ENCODE results near the gene JAKMIP2.

The JAKMIP2 gene

DNA sequence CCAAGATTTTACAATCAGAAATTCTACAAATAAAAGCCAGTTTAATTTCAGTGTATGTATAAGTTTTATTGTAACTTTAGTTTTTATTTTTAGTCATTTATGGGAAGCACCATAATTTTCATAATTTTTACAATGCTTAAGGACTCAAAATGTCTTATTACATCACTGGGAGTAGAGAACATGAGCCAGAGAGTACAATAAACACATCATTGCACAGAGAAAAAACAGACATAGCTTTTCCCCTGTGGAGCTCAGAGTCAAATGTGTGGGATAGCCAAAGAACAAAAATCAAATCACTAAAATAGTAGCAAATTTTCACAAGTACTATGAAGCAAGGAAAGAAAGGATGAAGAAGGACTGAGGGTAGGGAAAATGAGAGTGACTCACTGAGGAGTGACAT, 5.5 kb upstream of the JAKMIP2 start:
- no peak for DNase-seq (ENCODE audit: low spot score)

DNA sequence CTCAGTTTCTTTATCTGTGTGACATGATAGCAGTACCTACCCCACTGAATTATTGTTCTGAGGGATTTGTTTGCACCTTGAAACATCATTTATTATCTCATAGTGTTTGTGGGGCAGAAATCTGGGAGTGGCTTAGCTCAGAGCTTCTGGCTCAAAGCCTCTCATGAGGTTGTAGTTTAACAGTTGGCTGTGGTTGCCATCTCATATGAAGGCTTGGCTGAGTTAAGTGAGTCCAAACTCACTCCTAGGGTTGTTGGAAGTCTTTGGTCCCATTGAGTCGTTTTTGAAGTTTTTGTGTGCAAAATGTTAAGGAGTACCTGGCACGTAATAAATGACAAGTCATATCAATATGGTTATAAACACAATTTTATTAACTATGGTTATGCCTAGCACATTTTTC, 3.6 kb upstream of the JAKMIP2 start:
- DNase-seq (ENCODE audit: low spot score) = no peak

DNA sequence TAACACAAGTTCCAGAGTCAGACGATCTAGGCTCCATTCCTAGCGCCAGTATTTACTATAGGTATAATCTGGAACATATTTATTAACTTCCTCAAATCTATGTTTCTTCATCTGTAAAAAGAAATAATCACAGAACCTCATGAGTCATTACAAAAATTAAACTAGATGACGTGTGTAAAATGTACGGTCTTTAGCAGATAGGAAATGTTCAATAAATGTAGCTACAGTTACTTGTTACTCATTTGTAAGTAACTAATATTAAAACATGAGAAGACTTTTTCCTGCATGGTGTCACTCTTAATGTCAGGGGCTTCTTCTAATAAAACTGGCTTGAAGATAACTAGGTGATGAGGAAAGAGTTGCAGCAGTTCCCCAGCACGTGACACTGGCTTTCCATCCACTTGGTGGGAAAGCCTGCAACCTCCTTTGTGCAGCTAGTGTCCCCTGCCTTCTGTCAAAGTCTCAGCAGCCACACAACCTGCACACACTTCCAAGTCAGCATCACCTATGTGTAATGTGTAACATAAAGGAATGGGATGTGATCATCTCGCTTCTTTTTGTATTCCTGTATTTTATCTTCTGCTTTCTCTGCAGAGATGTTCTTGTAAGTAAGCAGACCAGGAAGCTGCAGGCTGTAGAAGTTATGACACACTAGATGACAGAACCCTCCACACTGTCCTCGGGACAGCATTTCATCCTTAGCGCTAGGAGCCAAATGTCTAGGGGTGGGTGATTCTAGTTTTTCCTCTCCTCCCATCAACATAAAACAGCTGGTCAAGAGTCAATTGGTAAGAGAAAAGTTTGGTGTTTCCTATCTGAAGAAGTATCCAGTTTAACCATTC, 1.8 kb upstream of the JAKMIP2 start:
- DNase-seq (ENCODE audit: low spot score) = no peak

DNA sequence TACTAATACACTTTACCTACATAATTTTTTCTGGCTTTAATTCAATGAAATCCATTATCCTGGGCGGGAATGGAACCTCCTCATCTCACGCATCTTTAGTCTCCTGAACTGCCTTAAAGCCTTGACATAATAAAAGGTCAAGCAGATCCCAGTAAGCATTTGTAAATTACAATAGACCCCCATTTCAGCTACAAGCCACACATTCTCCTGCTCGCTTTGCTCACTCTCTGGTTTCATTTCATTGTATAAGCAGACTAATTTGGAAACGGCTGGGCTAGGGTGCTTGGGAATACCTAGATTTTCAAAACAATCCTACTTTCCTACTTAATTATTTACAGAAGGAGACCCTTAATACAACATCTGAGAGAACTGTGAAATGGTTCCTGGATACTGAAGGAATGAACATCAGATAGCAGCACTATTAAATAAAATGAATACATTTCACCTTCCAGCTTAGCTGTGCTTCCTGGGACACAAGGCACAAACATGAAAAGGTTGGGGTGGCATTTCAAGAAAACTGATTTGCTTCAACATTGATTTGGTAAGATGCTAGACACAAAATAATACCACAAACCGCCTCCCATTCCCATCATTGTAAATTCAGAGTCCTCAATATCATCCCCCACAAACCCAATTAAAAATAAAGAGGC, 1.5 kb downstream of the JAKMIP2 start:
- no peak for DNase-seq (ENCODE audit: low spot score)

DNA sequence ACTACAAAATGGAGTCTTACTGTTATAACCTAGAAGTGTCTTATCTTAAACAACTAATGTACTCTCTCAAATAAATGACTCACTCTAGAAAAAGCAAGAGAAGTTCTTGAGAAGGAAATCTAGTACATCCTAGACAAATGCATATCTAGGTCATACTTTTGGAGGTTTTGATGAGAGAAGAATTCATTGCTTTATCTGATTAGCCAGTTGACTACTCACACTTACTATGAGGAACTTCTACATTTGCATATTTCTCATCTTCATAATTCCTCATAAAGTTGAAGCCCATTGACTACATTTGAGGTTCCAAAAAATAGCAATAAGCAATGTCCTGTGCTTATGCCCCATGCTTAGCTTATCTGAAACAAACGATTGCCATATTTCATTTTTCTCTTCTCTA, 2.8 kb downstream of the JAKMIP2 start:
- DNase-seq (ENCODE audit: low spot score) = no peak

DNA sequence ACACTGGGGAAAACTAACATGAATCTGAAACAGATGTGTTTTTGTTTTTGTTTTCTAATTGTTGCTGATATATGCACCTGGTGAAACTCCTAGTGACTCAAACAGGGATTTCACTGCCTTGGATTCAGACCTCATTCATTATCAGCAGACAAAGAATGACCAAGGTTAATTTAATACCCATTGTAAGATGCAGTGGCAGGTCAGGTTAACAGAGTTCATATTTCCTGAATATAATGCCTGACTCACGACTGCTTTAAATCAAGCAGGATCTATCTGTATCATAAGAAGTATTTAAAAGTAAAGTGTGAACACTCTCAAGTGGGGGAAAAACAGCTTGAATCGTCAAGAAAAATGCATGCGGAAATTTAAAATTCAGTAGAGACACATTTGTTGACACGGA, 5.5 kb downstream of the JAKMIP2 start:
- DNase-seq (ENCODE audit: low spot score) = no peak

DNA sequence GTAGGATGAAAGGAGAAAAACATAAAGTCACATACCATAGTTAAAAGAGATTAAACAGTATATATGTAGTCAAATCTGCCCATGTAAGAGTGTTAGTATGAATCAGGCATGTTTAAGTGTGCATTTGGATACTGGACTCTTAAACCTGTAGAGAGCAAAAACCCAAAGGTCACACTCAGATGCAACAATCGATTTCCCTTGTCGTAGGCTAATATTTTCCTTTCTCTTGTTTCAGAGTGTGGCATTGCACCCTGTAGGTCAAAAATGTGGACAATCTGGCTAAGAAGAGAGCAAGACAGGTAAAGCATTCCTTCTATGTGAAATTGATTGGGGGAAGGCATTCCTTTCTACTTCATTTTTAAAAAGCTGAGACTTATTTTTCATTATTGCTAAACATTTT, 8.9 kb downstream of the JAKMIP2 start:
- DNase-seq (ENCODE audit: low spot score) = no peak

DNA sequence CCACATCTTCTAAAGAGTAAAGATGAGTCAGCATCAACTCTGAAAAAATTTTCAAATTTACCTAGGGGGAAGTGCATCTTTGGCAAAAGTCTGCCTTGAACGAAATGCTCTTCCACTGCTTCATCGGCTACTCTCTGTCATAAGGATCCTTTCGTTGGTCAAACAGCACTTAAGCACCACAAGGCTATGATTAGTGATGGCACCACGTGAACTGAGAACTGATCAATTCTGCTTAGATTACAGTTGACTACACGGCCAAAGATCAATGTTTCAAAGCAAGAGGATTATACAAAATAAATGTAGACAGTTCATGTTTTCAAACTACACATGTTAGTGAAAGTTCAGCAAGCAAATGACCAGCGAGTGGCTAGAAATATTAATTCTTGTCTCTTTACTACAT, 9.4 kb downstream of the JAKMIP2 start:
- DNase-seq (ENCODE audit: low spot score) = no peak

DNA sequence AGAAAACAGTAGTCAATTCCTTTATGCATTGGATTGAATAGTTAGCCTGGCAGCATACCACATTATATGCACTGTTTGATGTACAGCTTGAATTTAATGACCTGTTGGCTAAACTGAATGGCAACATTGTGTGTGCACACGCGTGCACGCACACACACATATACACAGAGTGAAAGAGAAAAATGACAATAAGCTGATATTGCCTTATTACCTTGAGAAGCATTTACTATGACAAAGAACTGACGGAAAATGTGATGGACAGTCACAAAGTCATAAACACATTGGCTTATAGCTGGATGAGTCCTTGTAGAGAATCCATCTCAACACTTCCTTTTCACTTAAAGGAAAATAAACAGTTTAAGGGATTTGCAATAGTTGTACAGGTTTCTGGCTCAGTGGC, 15.5 kb downstream of the JAKMIP2 start:
- no peak for DNase-seq (ENCODE audit: low spot score)

DNA sequence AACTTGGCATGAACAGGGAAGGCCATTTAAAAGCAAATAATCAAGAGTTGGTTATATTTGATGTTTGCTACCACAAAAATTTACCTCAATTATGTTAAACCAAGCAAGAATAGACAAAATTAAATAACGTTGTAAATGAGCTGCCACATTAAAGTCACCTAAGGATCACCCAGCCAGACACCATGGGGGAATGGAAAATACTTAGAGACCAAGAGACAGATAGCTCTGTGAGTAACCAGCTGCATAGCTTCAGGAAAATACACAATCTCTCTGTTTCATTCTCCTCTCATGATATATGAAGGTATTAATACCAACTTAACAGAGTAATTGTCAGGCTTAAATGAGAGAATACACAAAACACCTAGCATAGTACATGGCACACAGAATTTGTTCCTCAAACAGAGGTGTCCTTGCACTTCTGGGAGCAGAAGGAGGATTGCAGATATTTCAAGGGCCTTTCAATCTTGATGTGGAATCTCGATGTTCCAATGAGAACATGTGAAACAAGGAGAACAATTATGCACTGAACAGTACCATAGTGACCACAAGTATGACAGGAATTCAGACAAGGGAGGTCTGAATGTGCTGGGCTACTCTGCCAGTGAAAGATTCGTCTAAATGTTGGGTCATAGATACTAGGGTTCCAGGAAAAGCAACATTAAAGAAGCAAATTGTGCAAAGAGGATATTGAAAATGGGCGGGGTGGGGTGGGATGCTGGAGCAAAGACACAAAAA, 18.6 kb downstream of the JAKMIP2 start:
- DNase-seq (ENCODE audit: low spot score) = no peak

DNA sequence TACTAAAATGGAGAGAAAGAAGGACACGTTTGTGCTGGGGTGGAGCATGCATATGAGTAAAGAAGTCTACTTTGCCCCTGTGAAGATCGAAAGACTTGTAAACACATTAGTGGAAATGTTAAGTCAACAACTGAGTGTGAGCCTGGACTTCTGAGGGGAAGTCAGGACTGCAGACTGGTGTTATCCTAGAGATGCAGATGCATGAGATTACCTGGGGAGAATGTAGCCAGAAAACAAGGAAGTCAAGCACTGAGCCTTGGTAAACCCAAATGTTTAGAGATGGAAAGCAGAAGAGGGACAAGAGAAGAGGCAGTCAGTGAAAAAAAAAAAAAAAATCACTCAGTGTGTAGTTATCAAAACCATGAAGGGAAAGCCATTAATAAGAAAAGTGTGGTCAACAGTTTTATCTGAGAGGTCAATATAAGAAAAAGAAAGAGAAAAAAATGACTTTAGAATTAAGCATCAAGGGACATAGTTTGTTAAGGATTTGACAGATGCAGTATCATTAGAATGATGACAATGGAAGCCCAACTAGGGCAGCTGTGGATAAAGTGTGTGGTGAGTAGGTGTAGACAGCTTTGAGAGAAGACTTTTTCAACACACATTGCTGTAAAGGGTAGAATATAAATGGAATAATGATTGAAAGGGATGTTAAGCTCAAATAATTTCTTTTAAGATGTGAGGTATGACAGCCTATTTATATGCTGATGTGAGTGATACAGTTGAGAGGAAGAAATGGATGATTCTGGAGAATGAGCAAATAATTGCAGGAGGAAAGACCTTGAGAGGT, 22.2 kb downstream of the JAKMIP2 start:
- no peak for DNase-seq (ENCODE audit: low spot score)

DNA sequence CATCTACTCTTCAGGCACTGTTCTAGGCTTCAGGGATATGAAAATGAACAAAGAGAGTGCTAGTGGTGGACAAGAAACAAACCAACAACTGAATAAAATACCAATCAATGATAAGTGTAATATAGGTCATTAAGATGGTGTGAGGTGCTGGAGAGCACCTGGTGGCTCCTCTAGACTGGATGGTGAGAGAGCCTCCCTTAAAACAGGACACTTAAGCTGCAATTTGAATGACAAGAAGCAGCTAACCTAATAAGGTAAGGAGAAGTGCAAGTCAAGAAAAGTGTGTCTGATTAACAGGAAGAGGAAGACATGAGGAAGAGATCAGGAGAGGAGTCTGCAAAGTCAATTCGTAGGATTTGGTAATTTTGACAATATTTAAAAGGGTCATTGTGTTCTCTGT, 23.1 kb downstream of the JAKMIP2 start:
- DNase-seq (ENCODE audit: low spot score) = no peak

DNA sequence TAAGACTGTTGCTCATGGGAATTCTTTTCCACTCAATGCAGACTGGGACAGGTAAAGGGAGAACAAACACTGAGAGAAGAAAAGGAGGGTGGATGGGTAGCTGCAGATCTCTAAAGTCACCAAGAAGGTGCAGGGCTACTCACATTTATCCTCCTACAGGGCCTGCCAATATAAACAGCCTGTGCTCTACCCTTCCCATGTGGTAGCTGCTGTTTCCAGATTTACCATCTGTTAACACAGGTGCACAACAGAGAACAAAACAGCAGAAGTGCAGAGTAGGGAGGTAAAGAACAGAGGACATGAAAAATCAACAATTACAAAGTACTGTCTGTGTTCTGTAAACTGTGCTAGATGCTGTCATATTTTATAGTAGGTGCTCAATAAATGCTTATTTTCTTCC, 26.0 kb downstream of the JAKMIP2 start:
- DNase-seq (ENCODE audit: low spot score) = no peak

DNA sequence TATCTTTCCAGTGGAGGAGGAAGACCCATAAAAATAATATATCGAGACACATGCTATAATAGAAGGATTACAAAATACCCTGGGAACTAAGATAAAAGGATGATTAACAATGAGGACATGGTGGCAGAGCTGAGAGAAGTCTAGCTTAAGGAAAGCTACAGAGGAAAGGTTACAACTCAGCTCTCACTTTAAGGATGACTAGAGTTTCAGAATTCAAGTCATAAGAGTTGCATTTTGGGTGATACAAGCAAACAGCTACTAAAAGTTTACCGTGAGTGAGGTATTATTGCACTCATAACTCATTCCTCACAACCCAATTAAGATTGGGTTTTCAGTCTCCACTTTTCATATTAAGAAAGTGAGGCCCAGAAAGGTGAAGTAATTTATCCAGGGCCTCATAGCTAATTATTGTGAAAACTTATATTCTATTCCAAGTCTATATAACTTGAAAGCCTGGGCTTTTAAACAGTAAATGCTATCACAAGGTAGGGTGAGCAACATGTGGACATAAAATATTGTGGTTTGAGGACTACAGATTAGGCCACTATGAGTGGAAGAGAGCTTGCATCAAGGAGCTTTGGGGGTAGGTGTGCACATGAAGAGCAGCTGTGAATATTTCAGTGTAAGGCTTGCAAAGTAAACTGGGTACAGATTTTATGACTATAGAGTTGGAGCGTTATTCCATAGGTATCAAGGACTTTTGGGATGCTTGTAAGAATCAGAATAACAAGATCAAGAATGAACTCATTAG, 28.0 kb downstream of the JAKMIP2 start:
- DNase-seq (ENCODE audit: low spot score) = no peak

DNA sequence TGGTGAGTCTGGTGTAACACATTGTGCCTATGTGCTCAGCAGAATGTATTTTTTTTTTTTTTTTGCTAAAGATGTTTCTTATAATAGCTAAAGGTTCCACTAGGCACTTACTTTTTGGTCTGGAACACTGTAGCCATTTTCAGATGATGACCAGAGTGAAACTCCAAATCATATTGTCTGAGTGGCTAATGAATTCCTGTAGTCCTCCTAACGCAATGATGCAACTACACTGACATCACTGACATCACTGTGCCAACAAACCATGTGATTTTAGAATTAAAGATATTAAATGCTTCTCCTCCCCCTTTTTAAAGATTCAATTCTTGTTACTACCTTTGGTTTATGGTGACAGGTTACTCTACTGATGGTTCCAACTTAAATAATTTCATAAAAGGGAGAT, 28.8 kb downstream of the JAKMIP2 start:
- no peak for DNase-seq (ENCODE audit: low spot score)

DNA sequence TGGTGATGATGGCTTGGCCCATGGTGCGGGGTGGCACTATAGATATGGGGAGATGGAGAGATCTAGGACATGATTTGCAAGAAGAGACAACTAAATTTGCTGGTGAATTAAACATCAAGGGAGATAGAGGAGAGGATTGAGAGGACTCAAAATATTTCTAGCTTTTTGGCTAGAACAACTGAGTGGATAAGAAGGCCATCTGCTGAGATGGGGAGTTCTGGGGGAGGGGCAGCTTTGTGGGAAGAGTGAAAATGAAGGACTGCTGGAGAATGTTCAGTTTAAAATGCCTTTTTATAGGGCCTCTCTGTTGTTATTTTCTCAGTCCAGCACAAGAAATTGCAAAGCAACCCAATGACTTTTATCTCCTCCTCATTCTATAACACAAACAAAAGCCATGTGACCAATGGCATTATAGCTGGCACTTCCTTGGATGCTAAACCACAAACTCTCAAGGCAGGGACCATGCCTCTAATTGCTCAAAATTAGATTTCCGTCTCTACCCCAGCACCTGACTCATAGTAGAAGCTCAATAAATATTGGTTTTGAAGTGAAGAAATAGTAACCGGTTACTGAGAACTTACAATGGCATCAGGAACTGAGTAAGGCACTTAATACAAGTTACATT, 29.8 kb downstream of the JAKMIP2 start:
- DNase-seq (ENCODE audit: low spot score) = no peak

DNA sequence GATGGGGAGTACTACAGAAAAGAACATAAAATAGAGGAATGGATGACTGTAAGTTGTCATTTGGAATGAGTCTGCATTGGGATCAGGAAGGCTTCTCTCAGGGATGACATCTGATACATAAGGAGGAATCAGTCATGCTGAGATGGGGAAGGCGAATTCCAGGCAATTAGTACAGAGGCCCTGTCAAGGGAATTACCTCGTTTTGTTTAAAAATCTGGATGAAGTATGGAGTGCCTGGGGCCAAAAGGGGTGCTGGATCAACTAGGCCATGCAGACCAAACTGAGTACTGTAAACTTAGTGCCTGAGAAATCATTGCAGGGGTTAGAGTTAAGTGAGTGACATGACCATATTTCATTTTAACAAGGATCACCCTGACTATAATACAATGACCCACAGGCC, 30.5 kb downstream of the JAKMIP2 start:
- no peak for DNase-seq (ENCODE audit: low spot score)

DNA sequence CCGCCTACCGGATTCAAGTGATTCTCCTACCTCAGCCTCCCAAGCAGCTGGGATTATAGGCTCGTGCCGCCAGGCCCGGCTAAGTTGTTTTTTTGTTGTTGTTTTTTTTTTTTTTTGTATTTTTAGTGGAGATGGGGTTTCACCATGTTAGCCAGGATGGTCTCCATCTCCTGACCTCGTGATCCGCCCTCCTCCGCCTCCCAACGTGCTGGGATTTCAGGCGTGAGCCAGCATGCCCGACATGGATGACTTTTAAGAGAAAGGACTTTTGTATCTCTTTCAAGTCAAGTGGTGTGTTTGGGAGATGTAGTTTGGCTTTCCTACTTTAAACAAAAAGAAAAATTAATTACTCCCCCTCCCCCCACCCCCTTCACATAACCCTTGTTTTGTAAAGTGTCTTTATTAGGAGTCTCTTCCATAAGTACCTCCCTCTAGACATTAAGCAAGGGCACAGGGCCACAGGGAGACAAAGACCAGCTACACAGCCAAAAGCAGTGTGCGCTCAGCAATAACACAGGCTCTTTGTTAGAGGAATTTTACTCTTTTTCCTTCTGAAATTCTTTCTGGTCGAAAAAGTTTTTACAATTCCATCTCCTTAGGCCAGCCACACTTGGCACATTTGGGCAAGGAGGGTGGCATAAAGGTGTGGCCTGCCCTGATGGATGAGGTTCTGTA, 31.2 kb downstream of the JAKMIP2 start:
- DNase-seq (ENCODE audit: low spot score) = no peak

DNA sequence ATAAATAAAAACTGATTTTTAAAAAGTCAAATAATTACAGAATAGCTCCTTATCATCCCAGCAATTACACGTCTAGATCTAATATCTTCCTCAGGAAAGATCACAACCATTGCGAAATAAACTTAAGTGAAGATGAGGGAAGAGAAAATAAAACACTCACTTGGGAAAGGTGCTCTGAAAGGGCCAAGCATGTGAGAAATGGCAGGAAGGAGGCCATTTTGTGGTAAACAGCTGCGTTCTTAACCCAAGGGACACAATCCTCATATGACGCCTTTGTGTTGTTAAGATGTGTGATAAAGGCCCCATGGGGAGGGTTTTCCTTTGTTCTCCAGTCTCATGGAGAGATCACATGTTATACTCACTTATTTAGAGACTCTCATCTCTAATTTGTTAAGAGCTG, 32.5 kb downstream of the JAKMIP2 start:
- no peak for DNase-seq (ENCODE audit: low spot score)

DNA sequence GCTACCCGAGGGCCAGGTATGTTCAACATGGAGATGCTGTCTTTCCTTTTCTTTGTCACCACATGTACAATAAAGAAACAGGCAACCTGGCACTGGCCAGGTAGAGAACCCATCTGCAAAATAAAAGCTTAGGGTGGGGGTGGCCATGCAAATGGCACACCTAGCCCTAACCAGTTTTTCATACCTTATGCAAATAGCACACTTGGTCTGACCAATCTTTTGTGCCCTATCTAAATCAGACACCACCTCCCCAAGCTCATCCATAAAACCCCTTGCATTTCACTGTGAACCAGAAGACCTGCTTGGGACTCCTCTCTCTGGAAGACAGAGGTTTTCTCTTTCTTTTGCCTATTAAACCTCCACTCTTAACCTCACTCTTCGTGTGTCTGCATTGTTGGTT, 33.9 kb downstream of the JAKMIP2 start:
- no peak for DNase-seq (ENCODE audit: low spot score)

DNA sequence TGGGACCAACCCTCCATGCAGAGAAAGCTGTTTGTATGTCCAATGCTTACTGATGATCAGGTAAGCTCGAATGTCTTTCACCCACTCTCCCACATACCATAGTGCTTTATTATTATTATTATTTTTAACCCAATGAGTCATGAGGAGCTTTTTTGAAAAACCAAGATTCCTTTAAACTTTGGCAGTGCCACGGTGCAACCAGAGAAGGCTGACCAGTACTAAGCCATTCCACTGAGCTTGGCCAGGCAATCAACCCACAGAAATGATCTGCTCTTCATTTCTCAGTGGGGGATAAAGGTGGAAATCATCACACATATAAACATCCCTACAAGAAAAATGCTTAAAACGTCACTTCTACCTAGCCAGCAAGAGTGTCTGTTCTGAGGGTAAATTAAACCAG, 35.5 kb downstream of the JAKMIP2 start:
- no peak for DNase-seq (ENCODE audit: low spot score)

Data from left forelimb (tissue), 1 donor.